Tibial nerve (tissue), 4 donors: Measurements from ENCODE around the gene LRRC4.

ENCODE experiments used
- EP300 ChIP-seq, 2 donors: sonication (generic); formaldehyde crosslinking; IDR thresholded peaks; one replicate each; pipeline ENCODE4 v1.6.1; 2017; ENCODE audit warnings: antibody characterized with exemption in 2 of 2, mild to moderate bottlenecking in 1 of 2
- TF ChIP-seq, protein P1 (sequence below), 5 experiments: fragments of 200-600 bp in 3 of 5; fragments of 450-650 bp in 2 of 5; sonication (generic) in 3 of 5; IDR thresholded peaks; one replicate each; pipeline ENCODE4 v1.5.1; 2016 to 2019; ENCODE audit warnings: antibody characterized with exemption in 5 of 5, mild to moderate bottlenecking in 3 of 5, moderate library complexity in 2 of 5

DNA sequence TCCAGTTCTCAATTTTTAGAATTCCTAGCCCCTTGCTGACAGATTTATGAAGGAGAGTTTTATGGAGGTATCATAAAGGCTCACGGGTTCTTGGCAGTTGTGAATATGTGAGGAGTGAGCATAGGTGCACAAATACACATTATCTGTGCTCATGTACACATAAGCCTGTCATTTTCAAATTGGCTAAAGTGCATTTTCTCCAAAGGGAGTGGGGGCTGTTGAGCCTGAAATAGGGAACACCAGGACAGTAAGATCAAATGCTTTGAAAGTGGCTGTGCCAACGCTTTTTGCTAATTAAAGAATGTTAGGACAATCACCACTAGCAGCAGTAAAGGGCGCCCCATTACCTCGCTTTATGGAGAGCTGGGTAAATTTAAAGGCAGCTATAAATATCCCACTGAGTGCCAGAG, 8.3 kb upstream of the LRRC4 start:
- TF ChIP-seq, protein P1, sequence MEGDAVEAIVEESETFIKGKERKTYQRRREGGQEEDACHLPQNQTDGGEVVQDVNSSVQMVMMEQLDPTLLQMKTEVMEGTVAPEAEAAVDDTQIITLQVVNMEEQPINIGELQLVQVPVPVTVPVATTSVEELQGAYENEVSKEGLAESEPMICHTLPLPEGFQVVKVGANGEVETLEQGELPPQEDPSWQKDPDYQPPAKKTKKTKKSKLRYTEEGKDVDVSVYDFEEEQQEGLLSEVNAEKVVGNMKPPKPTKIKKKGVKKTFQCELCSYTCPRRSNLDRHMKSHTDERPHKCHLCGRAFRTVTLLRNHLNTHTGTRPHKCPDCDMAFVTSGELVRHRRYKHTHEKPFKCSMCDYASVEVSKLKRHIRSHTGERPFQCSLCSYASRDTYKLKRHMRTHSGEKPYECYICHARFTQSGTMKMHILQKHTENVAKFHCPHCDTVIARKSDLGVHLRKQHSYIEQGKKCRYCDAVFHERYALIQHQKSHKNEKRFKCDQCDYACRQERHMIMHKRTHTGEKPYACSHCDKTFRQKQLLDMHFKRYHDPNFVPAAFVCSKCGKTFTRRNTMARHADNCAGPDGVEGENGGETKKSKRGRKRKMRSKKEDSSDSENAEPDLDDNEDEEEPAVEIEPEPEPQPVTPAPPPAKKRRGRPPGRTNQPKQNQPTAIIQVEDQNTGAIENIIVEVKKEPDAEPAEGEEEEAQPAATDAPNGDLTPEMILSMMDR (IDR thresholded peaks at IDR 0.05): no peak
- TF ChIP-seq EP300 (IDR thresholded peaks at IDR 0.05): no peak
